ENCODE data around the gene DISC1. TPM values are rescaled to one million over a fixed set of nuclear protein-coding genes. Genes with fewer than 3 reads are reported as not detected.

DISC1 gene
- total RNA-seq, 1 donor from 2014 or later, result 5.3 TPM

DNA sequence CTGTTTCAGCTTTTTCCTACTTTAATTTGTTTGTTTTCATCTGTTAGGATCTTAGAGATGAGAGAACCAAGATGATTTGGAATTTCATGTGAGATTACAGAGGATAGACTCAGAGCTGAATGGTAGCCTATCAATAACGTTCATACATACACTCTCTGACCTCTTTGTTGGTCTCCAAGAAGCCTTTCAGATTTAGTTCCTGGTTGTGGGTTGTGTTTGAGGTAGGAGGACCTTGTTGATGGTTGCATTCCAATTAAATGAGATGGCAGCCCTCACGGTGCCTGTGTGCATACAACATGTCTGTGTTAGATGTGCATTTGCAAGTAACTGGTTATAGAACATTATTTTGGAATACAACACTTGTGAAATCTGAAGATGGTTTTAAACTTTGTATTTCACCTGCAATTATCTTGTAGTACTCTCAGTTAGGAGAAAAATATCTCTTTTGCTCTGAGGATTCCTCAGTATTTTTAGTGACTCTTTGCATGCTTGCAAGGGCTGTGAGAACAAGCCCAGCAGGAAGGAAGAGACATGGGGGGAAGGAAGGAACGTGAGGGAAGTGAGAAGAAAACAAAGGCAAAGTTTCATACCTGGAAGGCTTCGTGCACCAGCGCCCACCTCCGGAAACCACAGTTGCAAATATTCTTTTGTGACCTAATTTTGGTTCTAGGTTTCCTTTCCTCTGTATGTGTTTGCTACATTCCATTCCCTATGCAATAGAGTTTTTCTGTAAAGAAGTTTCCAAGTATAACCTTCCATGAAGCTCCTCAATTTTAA is 291.8 kb downstream of the DISC1 start:
- FAIRE-seq (no peak), DNase-seq (ENCODE audit: low spot score in 2 of 2) (no peak)

- DNase-seq (ENCODE audit: low spot score in 2 of 2) (no peak), FAIRE-seq (no peak)
Observed at GRCh38 chr1:231919239-231919885, 292.8 kb downstream of the DISC1 start.

- DNase-seq (ENCODE audit: low spot score in 2 of 2) (no peak), FAIRE-seq (no peak)
Observed at GRCh38 chr1:231919886-231920285, 293.3 kb downstream of the DISC1 start.

- DNase-seq (ENCODE audit: low spot score in 2 of 2), result no peak
- FAIRE-seq, result no peak
Observed at GRCh38 chr1:231921646-231922345, 295.2 kb downstream of the DISC1 start.

- DNase-seq (ENCODE audit: low spot score in 2 of 2) (no peak), FAIRE-seq (no peak)
Observed at GRCh38 chr1:231923491-231924041, 297.0 kb downstream of the DISC1 start.

DNA sequence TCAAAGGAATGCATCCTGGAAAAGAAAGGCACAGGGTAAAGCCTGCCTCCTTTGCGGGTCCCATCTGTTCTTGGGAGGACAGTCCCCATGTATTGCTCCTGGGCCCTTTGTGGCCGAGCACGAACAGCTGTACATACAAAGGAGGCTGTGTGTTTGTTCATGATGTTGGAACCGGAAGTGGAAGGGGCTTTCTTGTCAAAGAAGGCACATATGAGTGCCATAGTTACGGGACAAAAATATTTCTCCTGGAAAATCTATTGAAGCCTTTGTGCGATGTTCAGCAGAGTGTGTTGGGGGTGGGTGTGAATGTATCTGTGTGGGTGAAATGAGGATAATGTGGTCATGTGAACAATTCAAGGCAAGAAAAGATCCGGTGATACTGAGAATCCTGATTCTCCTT is 297.6 kb downstream of the DISC1 start:
- FAIRE-seq, result no peak
- DNase-seq (ENCODE audit: low spot score in 2 of 2), result no peak

GRCh38 chr1:231925864-231926263 is 299.3 kb downstream of the DISC1 start:
- no peak for FAIRE-seq

GRCh38 chr1:231926340-231926739 is 299.8 kb downstream of the DISC1 start:
- FAIRE-seq, result no peak

More at GRCh38 chr1:231925864-231926263, 299.3 kb downstream of the DISC1 start:
- no peak for DNase-seq (ENCODE audit: low spot score in 2 of 2)

GRCh38 chr1:231926933-231927332 is 300.3 kb downstream of the DISC1 start:
- FAIRE-seq, result no peak

More at GRCh38 chr1:231926340-231926739, 299.8 kb downstream of the DISC1 start:
- no peak for DNase-seq (ENCODE audit: low spot score in 2 of 2)

GRCh38 chr1:231927431-231927830 is 300.8 kb downstream of the DISC1 start:
- DNase-seq (ENCODE audit: low spot score in 2 of 2) (no peak), FAIRE-seq (no peak)

More at GRCh38 chr1:231926933-231927332, 300.3 kb downstream of the DISC1 start:
- DNase-seq (ENCODE audit: low spot score in 2 of 2), result no peak

DNA sequence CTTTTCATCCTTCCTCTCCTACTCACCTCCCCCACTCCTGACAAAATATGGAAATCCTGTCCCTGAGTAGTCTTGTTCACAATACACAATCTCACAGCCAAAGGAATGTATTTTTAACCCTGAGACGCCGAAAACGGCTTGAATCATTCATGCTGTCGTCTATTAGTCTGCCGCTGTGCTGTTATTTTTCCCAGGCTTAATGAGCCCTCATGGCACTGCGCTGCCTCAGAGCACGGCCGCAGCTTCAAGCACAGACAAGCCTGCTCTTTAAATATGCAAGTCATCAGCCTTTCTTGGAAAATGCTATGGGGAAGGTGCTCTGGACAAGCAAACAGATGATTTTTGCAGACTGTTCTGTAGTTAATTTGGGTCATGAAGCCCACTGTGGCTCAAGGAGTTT is 302.7 kb downstream of the DISC1 start:
- FAIRE-seq, result no peak
- no peak for DNase-seq (ENCODE audit: low spot score in 2 of 2)

DNA sequence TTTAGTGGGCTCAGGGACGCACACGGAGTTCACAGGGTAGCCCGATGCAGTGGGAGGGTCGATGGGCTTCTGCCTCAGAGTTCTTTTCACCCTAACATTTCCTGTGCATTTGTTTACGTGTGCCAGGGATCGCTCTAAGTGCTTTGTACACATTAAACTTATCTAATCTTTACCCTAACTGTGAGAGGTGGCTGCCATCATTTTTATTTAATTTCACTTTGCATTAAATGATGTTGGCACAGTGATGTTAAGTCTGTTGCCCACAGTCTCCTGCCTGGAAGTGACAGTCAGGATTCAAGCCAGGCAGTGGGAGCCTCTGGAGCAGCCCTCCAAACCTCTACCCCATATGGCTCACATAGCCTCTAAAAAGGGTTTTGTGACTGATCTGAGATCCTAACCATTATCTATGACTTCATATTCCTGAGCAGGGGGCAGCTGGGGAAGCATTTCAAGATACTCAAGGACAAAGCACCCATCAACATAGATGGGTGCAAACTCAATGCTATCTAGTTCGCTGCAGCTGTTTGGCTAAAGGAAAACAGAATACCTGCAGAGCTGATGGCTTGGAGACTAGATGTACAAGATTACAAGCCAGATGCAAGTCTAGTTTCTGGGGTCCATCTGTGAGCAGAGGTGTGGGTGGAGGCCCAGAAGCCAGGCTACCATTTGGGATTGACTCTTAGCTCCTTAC is 303.8 kb downstream of the DISC1 start:
- no peak for FAIRE-seq

GRCh38 chr1:231931146-231931545 is 304.6 kb downstream of the DISC1 start:
- DNase-seq (ENCODE audit: low spot score in 2 of 2) (no peak), FAIRE-seq (no peak)

More for the DNA sequence above, 303.8 kb downstream of the DISC1 start:
- no peak for DNase-seq (ENCODE audit: low spot score in 2 of 2)

DNA sequence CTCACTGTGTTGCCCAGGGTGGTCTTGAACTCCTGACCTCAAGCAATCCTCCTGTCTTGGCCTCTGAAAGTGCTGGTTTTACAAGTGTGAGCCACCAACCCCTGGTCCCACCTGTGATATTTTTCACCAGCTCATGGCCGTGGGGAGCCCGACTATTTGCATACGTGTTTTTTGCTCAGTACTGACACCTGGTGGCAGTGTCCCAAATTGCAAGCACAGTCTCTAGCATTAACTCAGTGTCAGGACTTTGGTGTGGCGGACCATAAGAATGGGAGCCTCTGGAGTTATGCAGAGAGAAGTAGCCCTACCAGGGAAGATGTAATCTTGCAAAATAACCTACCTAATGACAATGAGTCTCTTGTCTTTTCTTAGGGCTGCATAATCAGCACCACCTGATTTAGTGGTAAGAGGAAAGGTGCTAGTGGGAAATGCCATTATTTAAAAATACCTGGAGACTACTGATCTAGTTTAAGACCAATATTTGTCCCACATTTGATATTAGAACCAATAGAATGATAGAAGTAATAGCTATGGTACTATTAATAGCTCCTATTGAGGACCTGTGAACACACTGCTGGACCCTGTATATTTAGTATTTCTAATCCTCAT is 305.4 kb downstream of the DISC1 start:
- DNase-seq (ENCODE audit: low spot score in 2 of 2), result no peak
- no peak for FAIRE-seq

DNA sequence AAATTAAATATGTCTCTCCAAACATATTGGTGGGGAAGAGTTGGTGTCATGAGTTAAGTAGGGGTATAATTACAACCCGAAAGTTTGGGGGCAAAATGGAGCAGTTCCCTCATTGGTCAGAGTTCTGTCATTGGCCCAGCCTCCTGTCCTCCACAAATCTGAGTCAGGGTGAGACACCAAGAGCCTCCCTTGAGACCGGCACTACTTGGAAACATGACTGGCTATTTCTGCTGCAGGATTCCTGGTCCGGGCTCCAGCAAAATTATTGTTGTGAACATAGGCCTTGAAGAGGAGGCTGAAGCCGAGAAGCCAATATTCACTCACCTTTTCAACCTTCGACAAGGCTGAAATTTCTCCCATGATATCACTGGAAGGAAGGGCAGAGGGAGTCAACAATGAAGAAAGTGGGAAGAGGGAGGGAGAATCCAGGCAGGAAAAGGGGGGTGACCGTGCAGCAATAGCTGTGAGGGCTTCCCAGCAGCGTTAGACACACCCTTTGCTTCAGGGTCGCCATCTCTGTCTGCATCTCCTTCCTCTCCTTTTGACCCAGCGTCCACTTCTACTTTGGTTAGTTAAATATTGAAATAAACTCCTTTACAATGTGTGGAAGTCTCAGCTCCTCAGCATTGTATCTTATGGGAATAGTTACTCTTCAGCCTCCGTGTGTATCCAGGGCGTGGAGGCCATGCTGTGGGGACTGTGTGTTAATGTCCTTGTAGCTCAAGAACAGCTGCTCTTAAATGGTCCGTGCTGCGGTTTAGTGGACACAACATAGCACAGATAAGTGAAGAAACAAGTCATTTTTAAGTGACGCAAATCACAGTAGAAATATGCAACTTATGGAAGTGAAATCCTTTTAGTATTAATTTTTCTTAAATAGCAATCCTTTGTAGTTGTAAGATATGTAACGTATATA is 307.4 kb downstream of the DISC1 start:
- no peak for FAIRE-seq
- no peak for DNase-seq (ENCODE audit: low spot score in 2 of 2)

DNA sequence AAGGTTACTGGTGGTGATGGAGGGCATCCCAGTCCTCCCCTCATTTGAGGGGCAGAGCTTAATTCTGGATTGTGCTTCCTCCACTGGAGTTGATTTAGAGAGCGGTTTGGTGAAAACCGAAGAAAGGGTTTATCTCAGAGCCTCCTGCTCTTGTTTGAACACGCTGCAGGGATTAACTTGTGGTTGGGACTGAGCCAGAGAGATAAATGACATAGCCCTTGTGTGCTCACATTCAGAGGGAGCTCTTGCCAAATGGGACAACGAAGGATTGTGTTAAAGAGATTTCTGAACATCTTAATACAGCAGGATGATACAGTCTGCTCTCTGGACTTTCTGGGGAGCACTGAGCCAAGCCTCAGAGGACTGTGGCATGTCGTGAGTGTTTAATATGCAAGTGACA is 308.2 kb downstream of the DISC1 start:
- no peak for DNase-seq (ENCODE audit: low spot score in 2 of 2)

GRCh38 chr1:231935856-231936255 is 309.3 kb downstream of the DISC1 start:
- no peak for DNase-seq (ENCODE audit: low spot score in 2 of 2)
- FAIRE-seq, result no peak

More for the DNA sequence above, 308.2 kb downstream of the DISC1 start:
- no peak for FAIRE-seq

DNA sequence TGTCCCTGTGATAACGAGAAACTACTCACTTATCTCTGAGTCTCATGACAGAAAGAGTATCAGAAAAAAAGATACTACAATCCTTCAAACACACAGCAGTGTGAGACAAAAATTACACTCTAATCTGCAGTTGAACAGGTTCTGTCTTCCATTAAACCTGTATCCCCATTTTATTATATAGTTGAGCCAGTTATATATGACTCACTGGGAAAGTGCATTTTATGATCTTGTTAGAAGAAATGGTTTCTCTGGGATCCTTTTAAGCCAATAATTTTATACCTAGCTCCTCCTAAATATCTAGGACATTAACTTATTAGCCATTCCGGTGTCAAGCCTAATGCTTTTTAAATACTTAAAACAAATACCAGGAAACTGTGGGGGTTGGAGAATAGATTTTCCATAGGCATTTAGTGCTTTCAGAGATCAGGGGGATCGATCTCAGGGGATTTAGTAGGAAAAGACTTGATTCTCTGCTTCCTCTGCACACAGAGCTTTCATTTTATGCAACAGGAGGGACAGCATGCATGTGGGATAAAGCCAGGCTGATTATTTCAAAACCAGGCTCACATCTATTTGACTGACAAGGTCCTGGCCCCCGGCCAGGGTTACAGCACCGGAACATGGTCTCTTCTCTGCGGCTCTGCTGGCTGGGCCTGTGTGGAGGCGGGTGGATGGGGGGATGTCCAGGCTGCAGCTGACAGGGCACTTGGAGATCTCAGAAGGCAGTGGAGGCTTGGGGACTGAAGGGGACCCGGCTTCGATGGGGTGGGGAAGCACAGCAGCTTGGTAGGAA is 310.6 kb downstream of the DISC1 start:
- FAIRE-seq, result no peak
- DNase-seq (ENCODE audit: low spot score in 2 of 2), result no peak

Measured in frontal cortex (tissue), 4 donors.